GM18517 (cell line): ENCODE measurements around the gene MYO7A.

Experiments used
- ATAC-seq: cut with Tn5 transposase; IDR thresholded peaks from one replicate; pipeline ENCODE4 v1.9.1; 2021; ENCODE audit warnings: mild to moderate bottlenecking, moderate library complexity; ENCODE audit not compliant: unreplicated experiment

MYO7A gene

DNA sequence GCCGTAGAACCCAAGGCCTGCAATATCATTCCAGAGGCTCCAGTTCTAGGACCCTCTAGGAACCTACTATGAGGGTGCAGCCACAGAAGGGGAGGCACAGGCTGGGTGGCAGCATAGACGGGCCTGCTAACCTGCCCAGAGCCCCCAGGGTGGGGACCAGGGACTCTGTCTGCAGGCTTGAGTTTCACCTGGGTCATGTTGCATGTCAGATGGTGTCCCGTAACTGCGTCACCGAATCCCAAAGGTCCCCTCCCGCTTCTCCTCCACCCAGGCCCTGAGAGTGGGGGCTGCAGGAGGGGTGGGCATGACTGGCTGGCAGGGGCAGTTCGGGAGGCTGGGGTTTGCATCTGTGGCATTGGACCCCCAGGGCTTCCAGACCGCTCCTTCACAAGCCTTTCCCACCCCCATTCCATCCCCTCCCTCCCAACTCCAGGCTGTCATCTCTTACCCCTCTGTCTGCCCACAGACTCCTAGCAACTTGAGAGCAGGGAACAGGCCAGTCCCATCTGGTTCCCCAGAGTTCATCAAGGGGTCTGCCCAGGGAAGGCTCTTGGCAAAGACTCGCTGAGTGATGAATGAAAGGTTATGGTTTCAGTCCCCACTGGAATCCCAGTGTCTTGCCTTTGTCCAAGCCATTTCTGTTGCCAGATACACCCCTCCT is 16.3 kb downstream of the MYO7A start:
- ATAC-seq: no peak

DNA sequence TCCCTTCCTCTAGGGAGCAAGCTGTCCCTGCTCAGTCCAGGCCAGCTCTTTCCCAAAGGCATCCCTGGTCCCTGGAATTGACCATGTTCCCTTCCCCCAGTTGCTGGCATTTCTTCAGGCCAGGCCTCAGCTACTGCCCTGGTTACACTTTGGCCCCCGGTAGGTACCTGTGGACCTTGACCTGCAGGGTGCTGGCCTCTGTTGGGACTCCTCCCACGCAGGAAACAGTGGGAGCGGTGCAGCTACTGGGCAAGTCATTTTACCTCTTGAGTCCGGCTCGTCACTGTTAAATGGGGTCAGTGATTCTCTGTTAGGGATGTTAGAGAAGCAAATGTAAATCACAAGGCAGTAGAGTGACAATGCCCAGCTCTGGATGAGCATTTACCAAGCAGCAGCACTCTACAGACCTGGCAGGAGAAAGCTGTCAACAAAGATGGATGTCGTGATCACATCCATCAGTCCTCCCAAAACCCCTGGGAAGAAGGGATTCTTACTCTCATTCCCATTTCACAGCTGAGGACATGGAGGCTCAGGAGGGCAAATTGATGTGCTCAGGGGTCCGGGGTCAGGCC is 16.9 kb downstream of the MYO7A start:
- ATAC-seq: no peak

DNA sequence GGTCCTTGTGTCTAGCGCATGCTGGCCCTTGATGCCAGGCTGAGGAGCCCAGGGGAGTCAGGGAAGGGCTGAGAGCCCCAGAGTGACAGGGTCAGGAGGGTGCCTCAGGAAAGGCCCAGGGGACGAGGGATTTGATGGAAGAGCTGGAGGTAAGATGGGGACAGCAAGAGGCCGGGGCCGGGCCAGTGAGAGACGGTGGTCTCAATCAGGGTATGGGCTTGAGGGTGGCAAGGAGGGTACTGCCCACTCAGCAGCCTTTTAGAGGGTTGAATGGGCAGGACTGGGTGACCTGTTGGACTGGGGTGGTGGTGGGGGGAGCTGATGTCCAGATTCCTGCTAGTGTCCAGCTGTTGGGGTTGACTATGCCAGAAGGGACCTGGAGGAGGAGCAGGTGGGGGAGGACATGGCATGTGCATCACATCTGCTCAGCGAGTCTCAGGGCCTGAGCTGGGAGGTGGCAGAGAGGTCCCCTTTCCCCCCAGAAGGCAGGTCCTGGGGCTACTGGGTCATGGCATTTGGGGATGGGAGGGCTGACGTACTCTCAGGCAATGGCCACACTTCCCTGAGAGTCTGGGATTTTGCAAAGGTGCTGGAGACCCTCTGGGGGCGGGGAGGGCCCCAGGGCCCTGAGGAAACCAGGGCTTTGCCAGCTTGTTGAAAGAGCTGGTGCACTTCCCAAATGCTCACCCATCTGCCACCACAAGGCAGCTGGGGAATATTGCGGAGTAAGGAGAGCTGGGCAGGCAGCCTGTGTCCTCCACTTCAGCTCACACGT is 18.4 kb downstream of the MYO7A start:
- ATAC-seq: no peak

DNA sequence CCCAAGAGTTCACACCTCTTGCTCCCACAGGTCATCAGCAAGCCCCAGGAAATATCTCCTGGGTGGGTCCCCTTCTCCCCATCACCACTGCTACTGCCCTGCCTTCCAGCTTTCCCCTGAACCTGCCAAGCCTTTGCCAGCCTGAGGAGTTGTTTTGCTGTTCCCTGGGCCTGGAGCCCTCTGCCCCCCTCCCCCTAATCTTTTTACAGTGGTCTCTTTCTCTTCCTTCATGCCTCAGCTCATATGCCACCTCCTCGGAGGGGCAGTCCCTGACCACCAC is 18.9 kb downstream of the MYO7A start:
- no peak for ATAC-seq

DNA sequence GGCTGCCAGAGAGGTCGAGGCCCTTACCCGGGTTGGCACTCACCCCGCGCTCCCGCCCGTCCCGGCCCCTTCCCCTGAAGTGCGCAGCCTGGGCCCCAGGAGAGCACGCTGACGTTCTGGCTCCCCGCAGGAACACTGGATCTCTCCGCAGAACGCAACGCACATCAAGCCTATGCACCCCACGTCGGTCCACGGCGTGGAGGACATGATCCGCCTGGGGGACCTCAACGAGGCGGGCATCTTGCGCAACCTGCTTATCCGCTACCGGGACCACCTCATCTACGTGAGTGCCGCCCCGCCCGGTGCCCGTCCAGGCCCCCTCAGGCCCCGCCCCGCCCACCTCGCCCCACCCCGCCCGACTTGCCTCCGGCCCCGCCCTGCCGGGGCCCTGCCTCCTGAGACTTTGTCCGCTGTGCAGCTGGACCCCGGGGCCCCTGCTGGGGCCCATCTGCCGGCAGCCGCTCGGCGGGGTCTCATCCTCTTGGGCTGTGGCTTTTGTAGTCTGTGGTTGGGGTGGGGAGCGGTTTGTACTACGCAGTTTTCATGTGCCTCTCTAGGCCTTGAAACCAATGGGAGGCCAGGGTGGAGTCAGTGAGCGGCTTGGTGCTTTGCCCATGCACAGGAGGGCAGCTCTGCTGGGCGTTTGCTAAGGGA is 19.7 kb downstream of the MYO7A start:
- no peak for ATAC-seq

DNA sequence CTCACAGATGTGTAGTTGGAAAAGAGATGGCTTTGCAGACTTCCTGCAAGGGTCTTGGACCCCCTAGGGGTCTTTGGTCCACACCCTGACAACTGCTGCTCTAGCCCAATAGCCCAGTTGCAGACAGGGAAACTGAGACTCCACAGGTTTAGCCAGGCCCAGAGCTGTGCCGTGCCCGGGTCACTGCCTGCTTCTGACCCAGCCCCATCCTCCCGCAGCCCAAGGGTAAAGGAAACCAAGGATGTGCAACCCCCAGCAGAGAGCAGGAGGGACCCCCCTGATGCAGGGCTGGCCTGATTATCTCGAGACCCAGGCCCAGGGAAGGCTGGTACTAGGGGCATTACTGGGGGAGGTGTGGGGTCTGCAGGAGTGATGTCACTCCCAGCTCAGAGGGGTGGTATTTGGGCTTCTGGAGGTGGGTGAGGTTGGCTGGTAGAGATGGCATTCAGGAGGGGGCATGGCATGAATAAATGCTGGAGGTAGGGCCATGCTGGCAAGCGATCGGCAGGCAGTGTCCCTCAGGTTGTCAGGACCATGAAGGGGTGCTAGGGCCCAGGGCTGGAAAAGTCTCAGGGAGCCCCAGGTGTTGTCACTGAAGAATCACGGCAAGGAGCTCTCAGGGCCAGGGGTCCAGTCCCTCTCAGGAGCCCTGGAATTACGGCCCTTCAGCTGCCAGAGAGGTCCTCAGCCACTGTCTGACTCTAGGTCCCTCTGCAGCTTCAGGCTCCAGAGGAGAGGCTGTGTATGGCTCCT is 21.1 kb downstream of the MYO7A start:
- ATAC-seq: no peak

DNA sequence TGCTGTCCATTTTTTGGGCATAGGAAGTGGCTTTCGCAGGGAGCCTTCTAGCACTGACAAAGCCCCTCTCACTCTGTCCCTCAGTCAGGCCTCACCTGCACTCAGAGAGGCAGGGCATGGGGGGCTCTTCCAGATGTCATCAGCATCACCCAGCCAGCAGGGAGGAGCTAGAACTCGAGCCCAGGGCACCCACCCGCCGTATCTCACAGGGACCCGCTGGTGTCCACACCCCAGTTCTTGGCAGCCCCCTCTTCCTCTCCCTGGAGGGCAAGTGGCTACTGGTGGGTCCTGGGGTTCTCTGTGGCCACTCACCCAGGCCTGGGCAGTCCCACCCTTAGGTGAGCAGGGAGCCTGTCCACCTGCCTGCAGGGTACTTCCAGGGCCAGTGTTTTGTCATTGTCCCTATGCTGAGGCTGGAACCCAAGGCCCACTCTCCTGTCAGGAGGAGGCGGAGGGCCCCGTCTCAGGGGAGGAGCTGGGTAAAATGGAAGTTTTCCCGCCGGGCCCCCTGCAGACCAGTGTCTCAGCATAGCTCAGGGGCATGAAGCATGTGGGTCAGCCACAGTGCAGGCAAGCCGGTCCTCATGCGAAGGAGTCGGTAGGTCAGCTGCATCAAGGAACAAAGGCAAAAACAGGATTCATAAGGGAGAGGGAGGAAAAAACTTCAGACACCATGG is 21.8 kb downstream of the MYO7A start:
- no peak for ATAC-seq

DNA sequence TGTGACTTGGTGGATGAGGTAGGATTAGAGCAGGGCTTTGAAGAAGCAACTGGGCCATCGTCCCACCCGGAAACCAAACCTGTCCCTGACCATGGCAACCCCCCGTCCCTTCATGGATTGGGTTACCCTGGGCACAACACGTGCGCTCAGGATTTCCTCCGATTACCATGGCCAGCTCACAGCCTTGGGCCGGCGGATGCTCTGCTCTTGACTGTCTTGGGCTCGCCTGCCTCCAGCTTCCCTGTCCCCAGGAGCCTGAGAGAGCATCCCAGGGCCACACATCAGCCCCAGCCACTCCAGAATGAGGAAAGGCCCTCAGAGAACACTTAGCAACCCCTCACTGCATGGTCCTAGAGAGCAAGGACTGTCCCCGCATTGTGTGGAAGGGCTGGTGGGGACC is 22.8 kb downstream of the MYO7A start:
- ATAC-seq: no peak

DNA sequence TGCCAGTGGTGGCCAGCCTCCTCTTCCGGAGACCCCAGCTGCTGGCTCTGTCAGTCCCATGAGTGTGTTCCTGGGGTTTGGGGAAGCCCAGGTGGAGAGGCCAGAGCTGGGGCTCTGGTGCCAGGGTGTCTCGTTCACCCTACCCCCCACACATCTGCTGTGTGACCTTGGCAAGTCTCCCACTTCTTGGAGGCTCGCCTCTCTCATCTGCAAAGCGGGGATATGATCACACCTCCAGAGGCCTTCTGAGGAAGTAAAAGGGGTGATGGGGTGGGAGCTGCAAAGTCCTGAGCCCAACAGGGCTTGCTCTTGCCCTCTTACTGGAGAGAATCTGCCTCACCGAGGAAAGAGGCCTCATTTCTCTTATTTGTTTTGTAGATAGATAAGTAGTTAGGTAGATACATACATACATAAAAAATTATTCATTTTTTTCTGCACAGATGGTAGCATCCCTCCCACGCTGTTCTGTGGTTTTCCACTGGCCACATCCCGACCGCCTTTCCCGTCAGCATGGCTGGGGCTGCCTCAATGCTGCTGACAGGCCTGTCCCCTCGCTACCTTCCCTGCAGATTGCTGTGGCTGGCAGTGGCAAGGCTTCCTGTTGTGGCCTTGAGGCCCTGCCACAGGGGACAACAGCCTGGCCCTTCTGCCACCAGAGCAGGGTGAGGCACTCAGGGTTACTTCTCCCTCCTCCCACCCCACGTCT is 23.9 kb downstream of the MYO7A start:
- ATAC-seq: no peak

DNA sequence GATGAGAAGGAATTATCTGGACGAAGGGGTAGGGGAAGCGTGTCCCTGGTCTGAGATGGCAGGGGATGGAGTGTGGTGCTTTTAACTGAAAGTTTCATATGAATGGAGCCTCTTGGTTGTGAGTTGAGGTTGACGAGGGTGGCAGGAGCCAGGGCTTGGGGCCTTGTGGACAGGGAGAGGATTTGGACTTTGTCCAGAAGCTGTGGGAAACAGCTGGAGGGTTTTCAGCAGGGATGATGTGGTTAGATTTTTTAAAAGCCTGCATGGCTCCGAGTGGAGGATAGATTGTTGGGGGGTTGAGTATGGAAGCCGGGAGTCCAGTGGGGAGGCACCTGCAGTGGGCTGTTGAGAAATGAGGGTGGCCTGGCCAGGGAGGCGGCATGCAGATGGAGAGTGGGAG is 24.8 kb downstream of the MYO7A start:
- no peak for ATAC-seq

DNA sequence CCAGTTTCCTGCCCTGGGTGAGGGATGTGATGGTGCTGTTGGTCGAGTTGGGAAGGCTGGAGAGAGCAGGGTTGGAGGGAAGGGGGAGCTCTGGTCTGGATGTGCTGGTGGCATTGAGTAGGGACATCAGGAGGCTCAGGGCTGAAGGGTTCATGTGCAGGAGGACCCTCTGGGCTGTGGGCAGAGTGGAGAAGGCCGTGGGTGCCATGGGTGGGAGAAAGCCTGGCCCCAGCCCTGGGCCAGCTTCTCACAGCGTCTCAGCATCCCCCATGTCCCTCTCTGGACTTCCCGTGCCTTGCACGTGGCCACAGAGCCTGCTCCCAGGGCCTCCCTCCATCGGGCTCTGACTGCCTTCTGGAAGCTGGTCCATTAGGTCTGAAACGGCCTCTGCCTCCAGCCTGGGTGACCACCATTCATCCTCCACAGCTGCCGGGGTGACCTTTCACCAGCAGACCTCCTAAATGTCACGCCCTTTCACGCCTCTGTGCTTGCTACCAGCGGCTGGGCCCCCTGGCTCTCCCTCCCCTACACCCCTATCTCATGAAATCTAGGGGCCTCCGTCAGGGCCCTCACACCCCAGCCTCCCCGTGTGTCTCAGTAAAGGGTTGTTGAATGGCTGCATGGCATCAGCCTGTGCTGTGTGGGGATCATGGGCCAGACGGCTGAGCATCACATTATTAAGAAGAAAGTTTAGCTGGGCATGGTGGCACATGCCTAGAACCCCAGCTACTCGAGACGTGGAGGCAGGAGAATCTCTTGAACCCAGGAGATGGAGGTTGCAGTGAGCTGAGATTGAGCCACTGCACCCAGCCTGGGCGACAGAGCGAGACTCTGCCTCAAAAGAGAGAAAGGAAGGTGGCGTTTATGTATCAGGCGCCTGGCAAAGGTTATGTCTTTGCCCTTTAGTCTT is 25.5 kb downstream of the MYO7A start:
- no peak for ATAC-seq

DNA sequence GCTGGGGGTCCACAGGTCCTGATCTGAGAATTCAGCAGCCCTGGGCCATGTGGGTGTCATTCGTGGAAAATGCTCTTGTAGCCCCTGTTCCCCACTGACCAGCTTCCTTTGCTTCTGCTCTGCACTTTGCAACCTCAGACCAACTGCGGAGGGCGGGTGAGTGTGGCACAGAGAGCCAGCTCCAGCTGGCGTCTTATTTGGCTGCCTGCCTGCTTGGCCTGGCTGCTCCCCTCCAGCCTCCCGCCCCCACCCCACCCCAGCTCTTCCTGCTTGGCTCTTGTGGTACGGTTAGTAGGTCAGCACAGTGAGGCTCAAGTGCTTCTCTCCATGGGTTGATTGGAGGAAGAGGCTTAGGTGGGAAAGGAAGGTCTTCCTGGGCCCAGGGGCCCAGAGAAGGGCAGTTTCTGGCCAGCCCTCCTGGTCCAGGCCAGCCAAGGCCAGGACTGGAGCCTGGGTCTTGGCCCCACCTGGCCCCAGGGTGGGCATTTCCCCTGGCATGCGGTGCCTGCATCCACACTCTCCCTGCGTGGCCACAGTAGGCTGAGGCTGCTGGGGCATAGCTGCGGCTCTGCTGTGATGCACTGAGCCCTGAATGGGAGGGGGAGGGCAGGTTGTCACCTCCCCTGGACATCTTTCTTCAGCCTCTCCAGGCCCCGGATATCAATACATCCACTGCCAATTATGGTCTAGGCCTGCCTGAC is 26.5 kb downstream of the MYO7A start:
- no peak for ATAC-seq

DNA sequence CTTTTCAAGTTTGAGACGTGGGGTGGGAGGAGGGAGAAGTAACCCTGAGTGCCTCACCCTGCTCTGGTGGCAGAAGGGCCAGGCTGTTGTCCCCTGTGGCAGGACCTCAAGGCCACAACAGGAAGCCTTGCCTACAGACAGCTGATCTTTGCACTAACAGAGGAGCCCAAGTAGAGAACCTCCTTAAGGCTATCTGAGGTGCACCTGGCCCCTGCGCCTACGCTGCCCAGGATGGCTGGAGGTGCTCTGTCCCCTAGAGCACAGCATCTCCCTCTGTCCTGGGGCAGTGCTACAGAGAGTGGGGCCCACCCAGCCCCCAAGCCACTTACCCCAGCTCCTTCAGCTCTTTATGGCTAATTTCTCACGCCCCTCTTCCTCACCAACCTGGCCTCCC is 27.0 kb downstream of the MYO7A start:
- no peak for ATAC-seq

DNA sequence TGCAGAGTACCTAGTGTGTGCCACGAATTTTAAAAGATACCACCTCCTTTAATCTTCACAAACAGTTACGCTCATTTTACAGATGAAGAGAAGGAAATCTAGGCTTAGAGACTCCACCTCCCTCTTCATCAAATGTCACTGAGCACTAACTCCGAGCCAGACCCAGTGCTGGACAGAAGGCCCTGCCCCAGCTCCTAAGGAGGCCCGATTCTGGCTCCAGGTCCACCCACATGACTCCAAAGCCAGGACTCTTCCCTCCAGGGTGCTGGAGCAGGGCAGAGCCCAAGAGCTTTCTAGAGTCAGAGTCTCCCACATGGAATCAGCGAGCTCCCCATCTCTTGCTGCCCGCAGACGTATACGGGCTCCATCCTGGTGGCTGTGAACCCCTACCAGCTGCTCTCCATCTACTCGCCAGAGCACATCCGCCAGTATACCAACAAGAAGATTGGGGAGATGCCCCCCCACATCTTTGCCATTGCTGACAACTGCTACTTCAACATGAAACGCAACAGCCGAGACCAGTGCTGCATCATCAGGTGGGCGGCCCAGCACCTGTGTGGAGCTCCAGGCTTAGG is 27.6 kb downstream of the MYO7A start:
- no peak for ATAC-seq

DNA sequence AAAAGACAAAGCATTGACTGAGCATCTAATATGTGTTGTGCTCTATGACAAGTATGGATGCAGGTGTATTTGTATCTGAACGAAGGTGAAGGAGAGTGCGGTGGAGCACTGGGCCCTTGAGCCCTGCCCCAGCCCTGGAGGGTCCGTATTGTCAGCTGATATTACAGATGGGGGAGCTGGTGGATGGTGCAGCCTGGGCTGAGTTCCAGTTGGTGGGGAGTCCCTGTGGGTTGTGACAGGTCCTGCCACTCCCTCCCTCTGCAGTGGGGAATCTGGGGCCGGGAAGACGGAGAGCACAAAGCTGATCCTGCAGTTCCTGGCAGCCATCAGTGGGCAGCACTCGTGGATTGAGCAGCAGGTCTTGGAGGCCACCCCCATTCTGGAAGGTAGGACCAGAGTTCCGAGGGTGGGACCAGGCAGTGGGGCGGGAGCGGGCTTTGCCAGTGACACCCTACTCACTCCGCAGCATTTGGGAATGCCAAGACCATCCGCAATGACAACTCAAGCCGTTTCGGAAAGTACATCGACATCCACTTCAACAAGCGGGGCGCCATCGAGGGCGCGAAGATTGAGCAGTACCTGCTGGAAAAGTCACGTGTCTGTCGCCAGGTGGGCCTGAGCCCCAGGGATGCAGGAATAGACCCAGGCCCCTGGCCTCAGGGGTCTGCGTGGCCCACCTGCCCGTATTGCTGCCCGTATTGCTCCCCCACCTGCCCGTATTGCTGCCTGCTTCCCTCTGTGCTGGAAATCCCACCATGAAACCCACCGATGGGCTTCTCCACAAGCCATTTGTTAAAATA is 28.6 kb downstream of the MYO7A start:
- ATAC-seq: no peak

DNA sequence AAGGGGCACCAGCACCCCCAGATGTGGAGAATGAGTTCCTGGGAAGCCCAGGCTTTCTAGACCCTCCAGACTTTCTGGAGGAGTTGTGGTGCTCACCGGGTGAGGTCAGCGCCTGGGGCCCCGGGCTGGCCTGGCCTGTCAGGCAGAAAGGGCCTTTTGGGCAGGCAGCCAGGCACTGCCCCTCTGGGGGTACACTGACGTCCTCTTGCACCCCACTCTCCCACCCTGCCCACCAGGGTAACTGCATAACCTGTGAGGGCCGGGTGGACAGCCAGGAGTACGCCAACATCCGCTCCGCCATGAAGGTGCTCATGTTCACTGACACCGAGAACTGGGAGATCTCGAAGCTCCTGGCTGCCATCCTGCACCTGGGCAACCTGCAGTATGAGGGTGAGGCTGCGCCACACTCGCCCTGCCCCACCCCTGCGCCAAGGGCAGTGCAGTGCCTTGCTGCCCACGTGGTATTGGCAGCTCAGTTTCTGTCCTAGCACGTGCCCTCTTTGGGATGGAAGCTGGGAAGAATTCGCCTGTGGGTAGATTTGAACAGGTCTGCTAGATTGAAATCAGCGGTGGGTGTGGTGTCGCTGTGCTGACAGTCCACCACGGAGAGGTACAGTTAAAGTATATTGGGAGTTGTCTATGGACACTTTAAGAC is 30.1 kb downstream of the MYO7A start:
- ATAC-seq: no peak
